Fibroblast of lung (primary cell): ENCODE results near the gene KNDC1. TPM values are rescaled to one million over a fixed set of nuclear protein-coding genes. Genes with fewer than 3 reads are reported as not detected.

Experiments used
- DNase-seq, 2 donors: peaks; one replicate each; pipeline versions ENCODE4 v3.0.0 to v3.0.0-alpha.2; 2010; ENCODE audit warnings: low read depth in 2 of 2
- H2AFZ ChIP-seq: 2 replicates; pipeline ENCODE4 v1.5.1; 2012; ENCODE audit warnings: low read length, control low read depth, inconsistent platforms
- H3K27ac ChIP-seq: 2 replicates; pipeline ENCODE4 v1.5.1; 2011; ENCODE audit warnings: low read length, control low read depth; ENCODE audit not compliant: insufficient read depth
- H3K27me3 ChIP-seq: 2 replicates; pipeline ENCODE4 v1.5.1; 2011; ENCODE audit warnings: mild to moderate bottlenecking, low read length; ENCODE audit not compliant: control insufficient read depth, insufficient read depth
- H3K36me3 ChIP-seq: 2 replicates; pipeline ENCODE4 v1.5.1; 2011; ENCODE audit warnings: low read length; ENCODE audit not compliant: control insufficient read depth, insufficient read depth
- H3K4me1 ChIP-seq: 2 replicates; pipeline ENCODE4 v1.5.1; 2011; ENCODE audit warnings: low read length; ENCODE audit not compliant: control insufficient read depth, insufficient read depth; ENCODE audit errors: extremely low read depth
- H3K4me2 ChIP-seq: 2 replicates; pipeline ENCODE4 v1.5.1; 2011; ENCODE audit warnings: low read length, control low read depth; ENCODE audit not compliant: insufficient read depth; ENCODE audit errors: extremely low read depth
- H3K4me3 ChIP-seq, 4 experiments: fragments of 200-600 bp in 1 of 4; sonication (generic) in 1 of 4; replicated peaks in 1 of 4; 2 replicates each; pipeline ENCODE4 v1.5.1; 2011 to 2016; ENCODE audit warnings: low read length in 4 of 4, low read depth in 3 of 4, mild to moderate bottlenecking in 3 of 4, control low read depth in 2 of 4, inconsistent platforms in 1 of 4, mixed read lengths in 1 of 4; ENCODE audit not compliant: insufficient read depth in 1 of 4; ENCODE audit errors: control extremely low read depth in 1 of 4
- H3K79me2 ChIP-seq: 2 replicates; pipeline ENCODE4 v1.5.1; 2012; ENCODE audit warnings: mild to moderate bottlenecking, low read length, inconsistent platforms; ENCODE audit not compliant: control insufficient read depth, insufficient read depth
- H3K9ac ChIP-seq: 2 replicates; pipeline ENCODE4 v1.5.1; 2011; ENCODE audit warnings: mild to moderate bottlenecking, low read length, control low read depth; ENCODE audit not compliant: insufficient read depth
- H3K9me3 ChIP-seq: 2 replicates; pipeline ENCODE4 v1.5.1; 2012; ENCODE audit warnings: low read depth, low read length; ENCODE audit not compliant: control insufficient read depth, insufficient read depth
- H4K20me1 ChIP-seq: 2 replicates; pipeline ENCODE4 v1.5.1; 2011; ENCODE audit warnings: low read length; ENCODE audit not compliant: control insufficient read depth, insufficient read depth; ENCODE audit errors: extremely low read depth
- EZH2 ChIP-seq: IDR thresholded peaks from 2 replicates; pipeline ENCODE4 v1.5.1; 2012; ENCODE audit warnings: low read length, control low read depth, mild to moderate bottlenecking; ENCODE audit errors: missing control alignments
- polyA plus RNA-seq, 2 donors: library from polyadenylated mRNA; depleted of rRNA in 1 of 2; stranded (reverse) in 1 of 2; unstranded in 1 of 2; fragments of >200 nt; gene quantifications; 2 replicates each; pipeline ENCODE4 v1.2.1, GENCODE V29; 2011 to 2012; ENCODE audit warnings: missing spikeins in 1 of 2
- total RNA-seq: library from RNA; depleted of rRNA; stranded (reverse); fragments of >200 nt; gene quantifications from 2 replicates; pipeline ENCODE4 v1.2.1, GENCODE V29; 2014
- TF ChIP-seq, protein P1 (sequence below), 2 donors: IDR thresholded peaks in 1 of 2; conservative IDR thresholded peaks in 1 of 2; 1 replicate in 1 of 2; 2 replicates in 1 of 2; pipeline ENCODE4 v1.5.1; 2011 to 2012; ENCODE audit warnings: low read length in 2 of 2, control low read depth in 1 of 2, inconsistent platforms in 1 of 2, low read depth in 1 of 2, mild to moderate bottlenecking in 1 of 2

KNDC1 gene
- total and polyA plus RNA-seq, 2 donors (not counting 1 experiment from before 2014, with no cell fraction given) = 0.20 to 0.50 TPM

DNA sequence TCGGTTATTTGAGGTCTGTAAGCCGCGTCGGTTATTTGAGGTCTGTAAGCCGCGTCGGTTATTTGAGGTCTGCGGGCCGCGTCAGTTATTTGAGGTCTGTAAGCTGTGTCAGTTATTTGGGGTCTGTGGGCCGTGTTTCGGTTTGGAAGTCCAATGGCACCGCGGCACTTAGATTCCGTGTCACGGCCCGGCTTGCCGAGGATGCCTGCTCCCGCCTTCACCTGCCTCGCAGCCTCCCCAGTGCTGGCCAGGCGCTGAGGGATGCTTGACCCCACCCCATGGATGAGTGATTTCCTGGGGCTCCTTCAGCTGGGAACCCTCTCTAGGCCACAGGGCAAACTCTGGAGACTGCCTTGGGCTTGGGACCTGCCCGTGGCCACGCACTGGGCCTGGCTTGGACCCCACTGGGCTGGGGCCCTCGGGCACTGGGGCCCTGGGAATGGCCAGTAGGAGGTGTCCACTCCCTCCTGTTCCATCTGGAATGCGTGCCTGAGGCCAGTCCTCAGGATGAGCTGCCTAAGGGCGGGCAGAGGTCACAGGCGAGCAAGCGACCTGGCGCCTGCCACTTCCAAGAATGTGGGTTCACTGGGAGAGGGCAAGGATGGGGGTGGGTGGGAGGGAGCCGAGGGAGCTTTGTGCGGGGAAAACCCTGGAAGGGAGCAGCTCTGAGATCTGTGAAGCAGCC, 46.7 kb upstream of the KNDC1 start:
- Histone ChIP-seq H3K4me1 (no peaks in the 10 kb centered on the region), H4K20me1 (no peaks in the 10 kb centered on the region), H3K27me3 (no peaks in the 10 kb centered on the region), H3K79me2 (no peaks in the 10 kb centered on the region), H3K36me3 (no peaks in the 10 kb centered on the region), H3K9ac (no peak overlapping the region), H3K4me2 (no peak overlapping the region), H3K27ac (no peak overlapping the region), H3K4me3 (no peak overlapping the region), H3K9me3 (no peaks in the 10 kb centered on the region), H2AFZ (no peak overlapping the region)
- DNase-seq = no peak
- TF ChIP-seq, protein P1, sequence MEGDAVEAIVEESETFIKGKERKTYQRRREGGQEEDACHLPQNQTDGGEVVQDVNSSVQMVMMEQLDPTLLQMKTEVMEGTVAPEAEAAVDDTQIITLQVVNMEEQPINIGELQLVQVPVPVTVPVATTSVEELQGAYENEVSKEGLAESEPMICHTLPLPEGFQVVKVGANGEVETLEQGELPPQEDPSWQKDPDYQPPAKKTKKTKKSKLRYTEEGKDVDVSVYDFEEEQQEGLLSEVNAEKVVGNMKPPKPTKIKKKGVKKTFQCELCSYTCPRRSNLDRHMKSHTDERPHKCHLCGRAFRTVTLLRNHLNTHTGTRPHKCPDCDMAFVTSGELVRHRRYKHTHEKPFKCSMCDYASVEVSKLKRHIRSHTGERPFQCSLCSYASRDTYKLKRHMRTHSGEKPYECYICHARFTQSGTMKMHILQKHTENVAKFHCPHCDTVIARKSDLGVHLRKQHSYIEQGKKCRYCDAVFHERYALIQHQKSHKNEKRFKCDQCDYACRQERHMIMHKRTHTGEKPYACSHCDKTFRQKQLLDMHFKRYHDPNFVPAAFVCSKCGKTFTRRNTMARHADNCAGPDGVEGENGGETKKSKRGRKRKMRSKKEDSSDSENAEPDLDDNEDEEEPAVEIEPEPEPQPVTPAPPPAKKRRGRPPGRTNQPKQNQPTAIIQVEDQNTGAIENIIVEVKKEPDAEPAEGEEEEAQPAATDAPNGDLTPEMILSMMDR (conservative IDR thresholded peaks at IDR 0.05 in 1 of 2, IDR thresholded peaks at IDR 0.05 in 1 of 2; ENCODE audit: low read depth in 1 of 2, low read length in 2 of 2) = no peak
- TF ChIP-seq EZH2 = no peak

DNA sequence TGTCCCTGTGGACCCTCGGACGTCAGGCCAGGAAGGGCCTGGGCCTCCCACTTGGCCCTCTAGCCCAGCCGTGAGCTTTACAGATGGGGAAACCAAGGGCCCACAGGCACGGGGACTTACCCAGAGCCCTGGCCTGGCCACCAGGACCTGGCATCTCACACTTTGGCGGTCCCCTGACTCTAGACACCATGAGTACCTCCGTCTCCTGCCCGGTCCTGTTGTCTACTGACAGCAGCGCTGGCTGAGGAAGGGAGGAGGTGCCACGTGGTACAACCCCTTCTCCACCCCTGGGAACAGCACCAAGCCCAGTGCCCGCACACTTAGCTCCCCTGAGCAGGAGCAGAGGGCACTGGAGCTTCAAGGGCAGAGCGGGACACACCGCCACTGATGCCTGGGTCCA, 46.2 kb upstream of the KNDC1 start:
- H3K27ac ChIP-seq = no peak overlapping the region
- TF ChIP-seq, protein P1 (conservative IDR thresholded peaks at IDR 0.05 in 1 of 2, IDR thresholded peaks at IDR 0.05 in 1 of 2; ENCODE audit: low read depth in 1 of 2, low read length in 2 of 2) = no peak
- TF ChIP-seq EZH2 = no peak
- no peaks in the 10 kb centered on the region for H3K79me2 ChIP-seq
- H3K9me3 ChIP-seq = no peaks in the 10 kb centered on the region
- no peak overlapping the region for H3K4me2 ChIP-seq
- no peaks in the 10 kb centered on the region for H3K27me3 ChIP-seq
- H3K36me3 ChIP-seq = no peaks in the 10 kb centered on the region
- H3K4me3 ChIP-seq = no peak overlapping the region
- no peaks in the 10 kb centered on the region for H3K4me1 ChIP-seq
- no peak overlapping the region for H3K9ac ChIP-seq
- DNase-seq = no peak
- H4K20me1 ChIP-seq = no peaks in the 10 kb centered on the region
- H2AFZ ChIP-seq = no peak overlapping the region

DNA sequence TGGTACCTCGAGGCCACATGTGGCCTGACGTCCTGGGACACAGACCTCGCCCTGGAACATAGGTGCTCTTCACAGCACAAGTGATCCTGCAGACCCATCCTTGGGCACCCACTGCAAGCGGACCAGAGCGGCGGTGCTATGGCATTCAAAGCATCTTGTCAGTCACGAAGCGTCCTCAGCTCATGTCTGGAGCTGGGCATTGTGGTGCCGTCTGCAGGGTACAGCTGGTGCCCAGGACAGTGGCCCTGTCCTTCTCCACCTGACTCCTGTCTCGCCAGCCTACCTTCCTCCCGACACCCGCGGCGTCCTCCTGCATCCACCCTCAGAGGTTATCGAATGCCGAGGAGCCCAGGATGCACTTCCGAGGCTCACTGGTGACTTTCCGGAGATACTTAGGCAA, 45.8 kb upstream of the KNDC1 start:
- no peak overlapping the region for H2AFZ ChIP-seq
- no peaks in the 10 kb centered on the region for H3K9me3 ChIP-seq

More for the DNA sequence above, 45.8 kb upstream of the KNDC1 start:
- Histone ChIP-seq H3K27ac (no peak overlapping the region), H3K79me2 (no peaks in the 10 kb centered on the region), H3K4me1 (no peaks in the 10 kb centered on the region), H3K4me2 (no peak overlapping the region), H3K4me3 (no peak overlapping the region), H3K36me3 (no peaks in the 10 kb centered on the region), H3K9ac (no peak overlapping the region), H3K27me3 (no peaks in the 10 kb centered on the region), H4K20me1 (no peaks in the 10 kb centered on the region)
- TF ChIP-seq, protein P1 (conservative IDR thresholded peaks at IDR 0.05 in 1 of 2, IDR thresholded peaks at IDR 0.05 in 1 of 2; ENCODE audit: low read depth in 1 of 2, low read length in 2 of 2) = no peak
- TF ChIP-seq EZH2 = no peak
- no peak for DNase-seq
